KOPT-K1 (cell line): ENCODE data around the gene AKAP5.

Experiments
- H3K27ac ChIP-seq: fragments of 200-600 bp; sonication (generic); 2 replicates; pipeline ENCODE4 v1.5.1; 2016; ENCODE audit warnings: antibody characterized with exemption, mild to moderate bottlenecking, low read depth, low read length; ENCODE audit not compliant: poor library complexity, severe bottlenecking
- H3K36me3 ChIP-seq: fragments of 200-600 bp; sonication (generic); 2 replicates; pipeline ENCODE4 v1.5.1; 2017; ENCODE audit warnings: antibody characterized with exemption, mild to moderate bottlenecking, low read length, moderate library complexity; ENCODE audit not compliant: insufficient read depth
- H3K9me3 ChIP-seq: fragments of 200-600 bp; sonication (generic); 2 replicates; pipeline ENCODE4 v1.5.1; 2017; ENCODE audit warnings: antibody characterized with exemption, low read length, mild to moderate bottlenecking; ENCODE audit not compliant: insufficient read depth, poor library complexity, severe bottlenecking

AKAP5 gene

DNA sequence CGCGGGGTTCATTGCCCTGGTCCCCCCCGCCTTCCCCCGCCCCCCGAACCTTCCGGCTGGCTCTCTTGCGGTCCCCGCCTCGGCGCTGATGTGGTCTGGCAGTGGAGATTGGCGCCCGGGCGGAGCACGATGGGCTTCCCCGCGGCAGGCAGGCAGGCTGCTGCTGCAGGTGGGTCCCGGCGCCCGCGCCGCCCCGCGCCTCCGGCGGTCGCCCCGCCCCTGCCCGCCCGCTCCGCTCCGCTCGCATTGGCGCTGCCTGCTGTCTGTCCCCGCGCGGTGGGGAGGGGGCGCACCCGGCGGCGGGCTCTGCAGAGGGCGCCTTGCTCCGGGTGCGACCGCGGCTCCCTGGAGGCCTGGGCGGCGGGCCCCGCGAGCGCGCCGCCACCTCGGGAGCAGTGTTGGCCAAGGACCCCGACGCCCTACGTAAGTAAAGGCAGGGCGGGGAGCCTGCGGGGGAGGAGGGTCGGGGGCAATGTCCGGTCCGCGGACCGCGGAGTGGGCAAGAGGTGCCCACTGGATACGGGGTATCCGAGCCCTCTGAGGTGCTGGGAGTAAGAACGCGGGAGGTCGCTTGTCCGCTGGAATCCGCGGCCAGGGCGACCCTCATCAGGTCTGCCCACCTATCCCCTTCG is at the start of gene AKAP5:
Gene AKAP5 (plus strand): TSS at position 309 of the 632 bp plus-strand sequence. CDS start 2,896 bp downstream, outside the sequence.
- H3K27ac ChIP-seq: peak within 1 kb of the TSS; percentile 65
- no peaks in the 10 kb centered on the region for H3K9me3 ChIP-seq
- H3K36me3 ChIP-seq: peaks cover 28% of the 10 kb centered on the region

DNA sequence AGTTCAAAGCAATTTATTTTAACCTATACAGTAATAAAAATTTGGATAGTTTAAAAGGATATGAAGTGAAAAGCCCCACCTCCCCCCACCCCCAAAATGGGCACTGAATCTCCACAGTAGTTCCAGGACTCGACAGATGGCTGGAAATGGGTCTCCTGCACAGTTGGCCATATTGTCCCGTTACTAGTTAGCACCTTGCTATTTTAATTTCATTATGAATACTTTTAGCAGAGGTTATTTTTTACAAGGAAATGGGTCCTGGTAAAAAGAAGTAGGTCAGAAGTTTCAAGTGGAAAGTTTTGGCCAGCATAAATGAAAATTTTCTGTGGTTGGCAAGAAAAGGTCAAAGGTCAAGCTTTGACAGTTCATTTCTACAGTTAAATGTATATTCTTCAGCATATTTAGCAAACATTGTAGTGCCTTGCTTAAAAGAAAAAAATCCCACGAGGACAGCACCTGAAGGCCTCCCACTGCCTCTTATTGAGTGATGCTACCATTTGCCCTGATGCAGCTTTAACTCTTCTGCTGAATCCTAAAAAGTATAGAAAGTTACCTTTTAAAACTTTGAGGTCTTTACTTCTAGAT is 48.9 kb upstream of the AKAP5 start:
- Histone ChIP-seq H3K27ac (no peak overlapping the region), H3K9me3 (no peaks in the 10 kb centered on the region), H3K36me3 (peaks cover 99% of the 10 kb centered on the region)

DNA sequence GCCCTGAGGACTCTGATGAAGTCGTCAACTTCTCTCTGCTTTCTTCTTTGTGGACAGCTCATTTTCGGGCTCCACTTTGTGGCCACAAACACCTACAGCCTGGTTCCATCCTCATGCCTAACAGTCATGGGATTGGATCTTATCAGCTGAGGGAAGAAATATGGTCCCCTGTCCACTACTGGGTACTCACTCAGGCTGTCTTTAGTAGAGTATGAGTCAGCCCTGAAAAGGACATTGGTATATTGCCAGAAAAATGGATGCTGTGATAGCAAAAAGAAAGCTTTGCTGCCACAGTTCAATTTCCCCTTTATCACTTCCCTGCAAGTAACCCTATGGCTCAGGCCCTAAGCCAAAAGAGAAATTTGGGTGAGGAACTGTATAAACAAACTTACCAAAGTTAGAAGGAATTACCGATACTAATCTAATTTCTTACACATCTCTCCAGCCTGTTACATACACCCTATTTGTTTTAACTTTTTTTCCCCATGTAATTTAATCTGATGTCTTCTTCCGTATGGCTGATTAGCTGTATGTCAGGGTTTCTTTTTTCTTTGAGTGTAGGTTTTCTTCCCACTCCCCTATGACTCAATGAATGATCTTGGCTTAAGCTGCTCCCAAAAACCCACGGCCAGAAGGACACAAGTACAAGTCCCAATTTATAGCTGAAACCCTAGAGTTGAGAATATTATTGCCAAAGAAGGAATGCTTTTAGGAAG is 48.1 kb upstream of the AKAP5 start:
- H3K9me3 ChIP-seq: no peaks in the 10 kb centered on the region
- H3K36me3 ChIP-seq: peaks cover 98% of the 10 kb centered on the region
- H3K27ac ChIP-seq: no peak overlapping the region

GRCh38 chr14:64417771-64418125 is 47.6 kb upstream of the AKAP5 start:
- Histone ChIP-seq H3K36me3 (peaks cover 98% of the 10 kb centered on the region), H3K9me3 (no peaks in the 10 kb centered on the region), H3K27ac (no peak overlapping the region)

GRCh38 chr14:64419003-64419402 is 46.3 kb upstream of the AKAP5 start:
- H3K27ac ChIP-seq: no peak overlapping the region
- peaks cover 97% of the 10 kb centered on the region for H3K36me3 ChIP-seq
- no peaks in the 10 kb centered on the region for H3K9me3 ChIP-seq

GRCh38 chr14:64421166-64421565 is 44.1 kb upstream of the AKAP5 start:
- Histone ChIP-seq H3K9me3 (no peaks in the 10 kb centered on the region), H3K36me3 (peaks cover 98% of the 10 kb centered on the region), H3K27ac (no peak overlapping the region)

DNA sequence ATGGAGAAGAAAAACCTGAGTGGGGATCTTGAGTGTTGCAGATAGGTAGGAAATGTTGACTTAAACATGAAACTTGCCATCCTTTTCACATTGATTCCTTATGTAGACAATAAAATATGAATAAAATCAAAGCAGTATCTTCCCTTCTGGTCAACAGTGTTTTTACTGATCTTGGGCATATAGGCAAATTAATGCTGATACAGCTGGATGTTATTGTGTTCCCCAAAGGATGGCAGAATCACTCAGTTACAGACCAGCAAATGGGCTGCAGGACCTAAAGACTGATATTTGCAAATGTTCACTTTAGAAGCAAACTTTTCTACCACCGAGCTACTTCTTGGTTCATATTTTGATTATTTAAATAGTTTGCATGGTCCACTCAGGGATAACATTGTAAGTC is 43.3 kb upstream of the AKAP5 start:
- Histone ChIP-seq H3K27ac (no peak overlapping the region), H3K36me3 (peaks cover 98% of the 10 kb centered on the region), H3K9me3 (no peaks in the 10 kb centered on the region)

DNA sequence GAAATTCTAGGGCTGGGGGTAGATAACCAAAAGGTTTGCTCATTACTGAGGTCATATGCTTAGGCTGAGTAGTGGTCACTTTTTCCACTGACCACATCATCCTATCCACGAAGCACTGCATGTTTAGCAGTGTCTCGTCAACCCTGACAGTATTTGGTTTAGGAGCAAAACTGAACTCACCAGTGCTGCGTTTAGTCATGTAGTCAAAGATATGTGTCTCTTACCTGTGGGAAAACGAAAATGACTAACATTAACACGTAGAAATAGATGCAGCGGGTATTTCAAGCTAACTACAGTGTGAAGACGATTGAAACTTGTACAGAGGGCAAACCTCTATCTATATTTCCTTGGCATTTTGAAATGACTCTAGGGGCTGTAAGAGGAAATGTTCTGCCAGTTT is 42.5 kb upstream of the AKAP5 start:
- Histone ChIP-seq H3K9me3 (no peaks in the 10 kb centered on the region), H3K27ac (no peak overlapping the region), H3K36me3 (peaks cover 98% of the 10 kb centered on the region)

DNA sequence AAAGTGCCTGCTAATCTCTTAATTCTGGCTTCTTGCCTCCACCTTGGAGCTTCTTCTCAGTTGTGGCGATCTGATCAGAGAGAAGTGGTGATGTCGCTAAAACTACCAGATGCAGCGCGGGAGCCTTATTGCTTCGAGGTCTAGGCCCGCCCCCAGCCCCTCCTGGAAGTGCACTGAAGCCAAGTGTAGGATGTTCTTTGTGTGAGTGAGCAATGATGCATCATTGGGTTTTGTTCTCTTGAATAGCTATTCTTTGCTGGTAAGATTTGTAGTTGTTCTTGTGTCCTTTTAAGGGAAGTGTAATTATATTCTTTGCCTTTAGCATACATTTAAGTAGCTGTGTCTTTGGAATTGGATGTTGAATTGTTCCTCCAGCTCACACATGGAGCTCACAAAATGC is 41.3 kb upstream of the AKAP5 start:
- H3K36me3 ChIP-seq: peaks cover 98% of the 10 kb centered on the region
- no peaks in the 10 kb centered on the region for H3K9me3 ChIP-seq
- H3K27ac ChIP-seq: no peak overlapping the region

- Histone ChIP-seq H3K9me3 (no peaks in the 10 kb centered on the region), H3K36me3 (peaks cover 100% of the 10 kb centered on the region), H3K27ac (no peak overlapping the region)
Measured at GRCh38 chr14:64434528-64434927, 30.8 kb upstream of the AKAP5 start.

DNA sequence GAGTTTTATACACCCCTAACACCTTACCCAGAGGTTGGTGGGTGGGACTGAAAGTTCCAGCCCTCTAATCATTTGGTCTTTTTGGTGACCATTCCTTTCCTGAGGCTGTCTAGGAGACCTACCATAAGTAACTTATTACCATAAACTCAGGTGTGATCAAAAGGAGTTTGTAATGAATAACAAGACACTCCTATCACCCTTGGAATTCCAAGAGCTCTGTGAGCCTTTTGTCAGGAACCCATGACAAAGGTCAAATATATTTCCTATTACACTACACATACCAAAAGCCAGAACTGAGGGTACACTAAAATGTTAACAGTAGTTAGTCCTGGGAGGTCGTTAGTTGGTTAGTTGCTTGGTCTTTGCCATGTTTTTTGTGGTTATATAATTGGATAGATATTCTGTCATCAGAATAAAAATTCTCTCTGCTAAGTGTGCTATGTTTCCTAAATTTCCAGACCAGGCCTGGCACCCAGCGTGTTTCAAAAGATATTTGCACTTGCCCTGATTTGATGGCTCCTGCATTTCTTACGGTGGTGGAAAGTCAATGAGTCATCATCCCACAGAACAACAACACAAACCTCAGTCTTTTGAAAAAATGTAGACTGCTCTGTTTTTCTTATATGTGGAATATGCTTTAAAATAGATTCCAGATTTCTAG is 27.0 kb upstream of the AKAP5 start:
- peaks cover 100% of the 10 kb centered on the region for H3K36me3 ChIP-seq
- no peaks in the 10 kb centered on the region for H3K9me3 ChIP-seq
- H3K27ac ChIP-seq: no peak overlapping the region

DNA sequence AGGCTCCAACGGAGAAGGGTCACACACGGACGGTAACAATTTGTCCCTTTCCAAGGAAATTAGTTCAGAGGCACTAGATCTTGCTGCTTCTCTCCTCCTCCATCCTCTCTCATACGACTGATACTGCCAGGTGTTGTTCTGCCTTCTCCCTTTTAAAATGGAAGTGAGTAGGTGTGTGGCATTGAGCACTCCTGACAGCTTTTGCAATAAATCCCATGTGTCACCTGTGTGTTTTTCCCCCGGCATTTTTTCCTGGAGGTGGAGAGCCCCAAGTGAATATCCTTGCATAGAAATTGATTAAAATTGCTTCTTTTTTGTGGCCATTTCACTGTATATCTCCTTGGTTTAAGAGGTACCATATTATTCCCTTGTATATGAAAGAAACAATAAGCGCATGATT is 26.2 kb upstream of the AKAP5 start:
- H3K36me3 ChIP-seq: peaks cover 100% of the 10 kb centered on the region
- H3K9me3 ChIP-seq: no peaks in the 10 kb centered on the region
- H3K27ac ChIP-seq: no peak overlapping the region

DNA sequence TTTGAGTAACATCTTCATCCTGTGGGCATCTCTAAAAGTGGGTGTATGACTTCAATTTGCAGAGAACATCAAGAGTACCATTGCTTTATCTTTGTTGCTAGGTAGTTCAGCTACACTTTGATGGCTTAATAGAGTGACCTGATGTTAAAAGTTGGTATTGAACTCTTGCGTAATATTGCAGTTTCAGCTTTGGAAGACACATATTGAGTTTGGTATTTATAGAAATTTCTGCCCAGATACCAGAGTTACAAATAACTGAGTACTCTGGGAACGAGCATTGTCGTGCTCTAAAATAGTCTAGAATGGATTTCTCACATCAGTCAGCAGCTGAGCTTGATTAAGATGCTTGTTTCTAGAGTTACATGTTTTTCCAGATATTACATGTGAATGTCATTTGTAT is 24.8 kb upstream of the AKAP5 start:
- Histone ChIP-seq H3K9me3 (no peaks in the 10 kb centered on the region), H3K27ac (no peak overlapping the region), H3K36me3 (peaks cover 100% of the 10 kb centered on the region)

GRCh38 chr14:64442300-64442988 is 22.9 kb upstream of the AKAP5 start:
- Histone ChIP-seq H3K36me3 (peaks cover 97% of the 10 kb centered on the region), H3K27ac (no peak overlapping the region), H3K9me3 (no peaks in the 10 kb centered on the region)

DNA sequence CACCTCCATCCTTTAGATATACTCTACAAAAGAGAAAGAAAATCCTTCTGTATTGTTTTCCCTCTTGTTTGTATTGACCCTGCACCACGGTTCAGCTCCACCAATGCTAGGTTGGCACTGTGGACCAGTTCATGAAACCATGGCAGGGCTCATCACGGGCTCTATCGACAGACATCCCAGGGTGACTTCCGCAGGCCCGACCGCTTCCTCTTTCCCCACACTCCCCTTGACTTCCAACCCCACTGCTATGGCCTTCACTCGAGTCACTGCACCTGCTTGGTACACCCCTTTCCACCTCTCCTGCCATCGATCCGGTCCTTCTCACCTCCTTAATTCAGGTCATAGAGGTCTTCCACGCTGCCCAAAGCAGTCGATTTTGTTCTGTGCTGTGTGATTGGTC is 21.2 kb upstream of the AKAP5 start:
- Histone ChIP-seq H3K9me3 (no peaks in the 10 kb centered on the region), H3K36me3 (peaks cover 97% of the 10 kb centered on the region), H3K27ac (no peak overlapping the region)
